HepG2 (cell line): Measurements from ENCODE around the gene SLC16A3. TPM values are rescaled to one million over a fixed set of nuclear protein-coding genes. Genes with fewer than 3 reads are reported as not detected.

Experiments used
- CHCHD3 ChIP-seq: sonication (generic); formaldehyde crosslinking; IDR thresholded peaks from 2 replicates; pipeline ENCODE4 v1.8.0; 2022; ENCODE audit warnings: mild to moderate bottlenecking, missing genetic modification reagents, moderate library complexity
- EP300 ChIP-seq, 3 experiments: sonication (generic) in 1 of 3; formaldehyde crosslinking in 1 of 3; IDR thresholded peaks; 2 replicates each; pipeline versions ENCODE4 v1.5.1 to v1.6.1; 2011 to 2020; ENCODE audit warnings: low read depth in 2 of 3, low read length in 2 of 3, borderline replicate concordance in 1 of 3, improper control_type of control experiment in 1 of 3, mild to moderate bottlenecking in 1 of 3, missing genetic modification reagents in 1 of 3, moderate library complexity in 1 of 3
- FOXO1 ChIP-seq: sonication (generic); formaldehyde crosslinking; IDR thresholded peaks from 2 replicates; pipeline ENCODE4 v1.4.0; 2020; ENCODE audit warnings: missing genetic modification reagents
- IKZF4 ChIP-seq: sonication (generic); formaldehyde crosslinking; IDR thresholded peaks from 2 replicates; pipeline ENCODE4 v1.5.1; 2020; ENCODE audit warnings: borderline replicate concordance, mild to moderate bottlenecking, low read depth, missing genetic modification reagents; ENCODE audit errors: not compliant biosample characterization
- ISX ChIP-seq: sonication (generic); formaldehyde crosslinking; conservative IDR thresholded peaks from 2 replicates; pipeline ENCODE4 v1.5.0; 2020; ENCODE audit warnings: missing genetic modification reagents
- KMT2A ChIP-seq: sonication (generic); formaldehyde crosslinking; IDR thresholded peaks from 2 replicates; pipeline ENCODE4 v1.4.0; 2020; ENCODE audit warnings: missing genetic modification reagents
- MATR3 ChIP-seq: sonication (generic); formaldehyde crosslinking; IDR thresholded peaks from 2 replicates; pipeline ENCODE4 v1.4.0; 2020; ENCODE audit warnings: missing genetic modification reagents
- MED1 ChIP-seq: sonication (generic); formaldehyde crosslinking; IDR thresholded peaks from 2 replicates; pipeline ENCODE4 v1.4.0; 2020; ENCODE audit warnings: missing genetic modification reagents
- MED13 ChIP-seq: sonication (generic); formaldehyde crosslinking; IDR thresholded peaks from 2 replicates; pipeline ENCODE4 v1.5.0; 2020; ENCODE audit warnings: missing genetic modification reagents
- MIER3 ChIP-seq: IDR thresholded peaks from 2 replicates; pipeline ENCODE4 v1.6.1; 2016; ENCODE audit warnings: missing compliant biosample characterization, borderline replicate concordance
- MXI1 ChIP-seq: IDR thresholded peaks from 3 replicates; pipeline ENCODE4 v1.6.1; 2012; ENCODE audit warnings: low read depth, low read length, inconsistent platforms, borderline replicate concordance
- PHF21A ChIP-seq: sonication (generic); formaldehyde crosslinking; IDR thresholded peaks from 2 replicates; pipeline ENCODE4 v1.5.0; 2020; ENCODE audit warnings: mild to moderate bottlenecking, missing genetic modification reagents
- ZBTB34 ChIP-seq: sonication (generic); formaldehyde crosslinking; IDR thresholded peaks from 2 replicates; pipeline ENCODE4 v1.8.0; 2022; ENCODE audit warnings: mild to moderate bottlenecking, missing genetic modification reagents
- ZBTB42 ChIP-seq: sonication (generic); formaldehyde crosslinking; IDR thresholded peaks from 2 replicates; pipeline ENCODE4 v1.5.0; 2020; ENCODE audit warnings: mild to moderate bottlenecking, missing genetic modification reagents
- ZC3H13 ChIP-seq: sonication (generic); formaldehyde crosslinking; IDR thresholded peaks from 2 replicates; pipeline ENCODE4 v1.8.1; 2023; ENCODE audit warnings: mild to moderate bottlenecking, missing genetic modification reagents, moderate library complexity
- ZHX1 ChIP-seq: sonication (generic); formaldehyde crosslinking; IDR thresholded peaks from 2 replicates; pipeline ENCODE4 v1.8.1; 2022; ENCODE audit warnings: low read depth, mild to moderate bottlenecking, missing genetic modification reagents
- ZNF317 ChIP-seq: sonication (generic); formaldehyde crosslinking; IDR thresholded peaks from 2 replicates; pipeline ENCODE4 v1.5.0; 2020; ENCODE audit warnings: mild to moderate bottlenecking, missing genetic modification reagents
- ZNF350 ChIP-seq: sonication (generic); formaldehyde crosslinking; IDR thresholded peaks from 2 replicates; pipeline ENCODE4 v1.4.0; 2020; ENCODE audit warnings: mild to moderate bottlenecking, low read depth, missing genetic modification reagents, borderline replicate concordance
- ZNF563 ChIP-seq: sonication (generic); formaldehyde crosslinking; IDR thresholded peaks from 2 replicates; pipeline ENCODE4 v1.8.0; 2022; ENCODE audit warnings: mild to moderate bottlenecking, moderate library complexity, missing genetic modification reagents
- ZNF709 ChIP-seq: sonication (generic); formaldehyde crosslinking; IDR thresholded peaks from 2 replicates; pipeline ENCODE4 v1.5.0; 2020; ENCODE audit warnings: mild to moderate bottlenecking, missing genetic modification reagents
- ZNF710 ChIP-seq: sonication (generic); formaldehyde crosslinking; IDR thresholded peaks from 2 replicates; pipeline ENCODE4 v1.5.0; 2020; ENCODE audit warnings: mild to moderate bottlenecking, missing genetic modification reagents, borderline replicate concordance
- ZNF746 ChIP-seq: sonication (generic); formaldehyde crosslinking; IDR thresholded peaks from 2 replicates; pipeline ENCODE4 v1.8.0; 2022; ENCODE audit warnings: mild to moderate bottlenecking, missing genetic modification reagents
- polyA plus RNA-seq, 8 experiments: library from polyadenylated mRNA; depleted of rRNA in 3 of 8; stranded (reverse) in 7 of 8; unstranded in 1 of 8; fragments of >200 nt; fragmentation: Illumina TruSeq in 4 of 8; extraction: Trizol in 4 of 8; gene quantifications; 2 replicates each; pipeline versions ENCODE4 v1.2.1 to v1.2.3, GENCODE V29; 2011 to 2016; ENCODE audit warnings: low read depth in 4 of 8, missing spikeins in 1 of 8, mixed read lengths in 1 of 8; ENCODE audit not compliant: insufficient read depth in 1 of 8
- total RNA-seq, 5 experiments: library from RNA; depleted of rRNA; stranded (reverse); fragments of >200 nt; fragmentation: Illumina TruSeq; extraction: Trizol; gene quantifications; 2 replicates each; pipeline ENCODE4 v1.2.3, GENCODE V29; 2016; ENCODE audit warnings: low read depth in 1 of 5

Gene SLC16A3
- total and polyA plus RNA-seq, 2 of the 13 experiments (the other 11 are each of a cell fraction or from before 2014, with no cell fraction given): 242 to 349 TPM

- TF ChIP-seq ZNF709 (CRISPR knock-in tag) (no peak), ZNF317 (CRISPR knock-in tag) (no peak), ZC3H13 (CRISPR knock-in tag) (peak; percentile 55; the same call in 1 of the 2 replicates), PHF21A (CRISPR knock-in tag) (peak; percentile 55; the same call in 1 of the 2 replicates), MIER3 (CRISPR knock-in tag) (peak; percentile 32; the same call in 1 of the 2 replicates), ZBTB42 (CRISPR knock-in tag) (peak; percentile 93), ZNF746 (CRISPR knock-in tag) (no peak; the same call in 1 of the 2 replicates), KMT2A (CRISPR knock-in tag) (no peak), ZNF350 (no peak), ZNF710 (CRISPR knock-in tag) (no peak), IKZF4 (CRISPR knock-in tag) (no peak), MXI1 (peak; percentile 52; the same call in 1 of the 3 replicates), ISX (no peak), EP300 (IDR thresholded peaks at IDR 0.05; ENCODE audit: low read depth in 2 of 2, low read length in 2 of 2) (0 out of 4 replicates have a peak, but pooled peaks of 1 of the 2 experiments have one; percentile 37), EP300 (CRISPR knock-in tag; IDR thresholded peaks at IDR 0.05; ENCODE audit: borderline replicate concordance) (no peak), ZBTB34 (CRISPR knock-in tag) (peak; percentile 29; the same call in 1 of the 2 replicates), MED13 (CRISPR knock-in tag) (no peak), ZNF563 (CRISPR knock-in tag) (no peak), CHCHD3 (no peak), MED1 (CRISPR knock-in tag) (0 out of 2 replicates have a peak, but pooled peaks have one; percentile 34), MATR3 (CRISPR knock-in tag) (no peak), ZHX1 (CRISPR knock-in tag) (no peak), FOXO1 (CRISPR knock-in tag) (peak; percentile 92)
Observed at GRCh38 chr17:82216301-82217119, 12.3 kb upstream of the SLC16A3 start (continued).
